GM18520 (cell line): Measurements from ENCODE around the gene SSTR3.

Experiments
- ATAC-seq: cut with Tn5 transposase; IDR thresholded peaks from one replicate; pipeline ENCODE4 v1.9.1; 2021; ENCODE audit not compliant: unreplicated experiment

SSTR3 gene

GRCh38 chr22:37229805-37230672 lies 17.8 kb upstream of the SSTR3 start:
- no peak for ATAC-seq

GRCh38 chr22:37229012-37229804 lies 16.9 kb upstream of the SSTR3 start:
- ATAC-seq = no peak

GRCh38 chr22:37228106-37229011 lies 16.1 kb upstream of the SSTR3 start:
- ATAC-seq = no peak

DNA sequence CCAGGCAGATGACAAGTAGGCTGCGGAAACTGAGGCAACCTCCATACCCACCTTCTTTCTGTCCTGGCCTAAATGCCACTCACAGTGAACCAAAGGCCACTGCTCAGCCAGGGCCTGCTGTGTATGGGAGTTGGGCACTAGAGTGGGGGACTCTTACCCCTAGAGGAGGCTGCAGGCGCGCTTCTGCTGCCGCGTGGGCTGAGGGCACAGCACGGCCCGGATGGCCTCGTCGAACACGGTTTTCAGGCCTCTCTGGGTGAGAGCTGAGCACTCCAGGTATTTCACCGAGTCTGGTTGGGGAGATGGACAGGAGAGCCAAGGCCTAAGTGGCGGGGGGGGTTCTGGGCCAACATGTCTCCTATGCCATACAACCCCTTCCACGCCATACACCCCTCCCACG lies 14.2 kb upstream of the SSTR3 start:
- no peak for ATAC-seq

DNA sequence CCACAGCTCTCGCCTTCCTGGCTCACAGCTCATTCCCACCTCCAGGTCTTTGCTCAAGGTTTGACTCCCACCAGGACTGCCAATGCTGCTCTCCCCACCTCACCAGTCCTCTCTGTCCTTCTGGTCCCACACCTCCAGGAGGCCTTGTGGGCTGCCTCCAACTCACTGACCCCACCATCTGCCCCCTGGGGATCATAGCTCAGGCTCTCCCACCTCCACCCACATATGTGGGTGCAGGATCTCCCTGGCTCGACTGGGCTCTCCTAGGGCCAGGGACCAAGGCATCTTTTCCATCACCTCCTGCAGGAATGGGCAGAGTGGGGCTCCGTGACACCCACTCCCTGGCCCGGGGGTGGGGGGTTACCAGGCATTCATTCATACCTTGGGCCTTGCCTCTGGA lies 13.8 kb upstream of the SSTR3 start:
- no peak for ATAC-seq

- no peak for ATAC-seq
These were observed 13.2 kb upstream of the SSTR3 start for GRCh38 chr22:37225481-37225880.

DNA sequence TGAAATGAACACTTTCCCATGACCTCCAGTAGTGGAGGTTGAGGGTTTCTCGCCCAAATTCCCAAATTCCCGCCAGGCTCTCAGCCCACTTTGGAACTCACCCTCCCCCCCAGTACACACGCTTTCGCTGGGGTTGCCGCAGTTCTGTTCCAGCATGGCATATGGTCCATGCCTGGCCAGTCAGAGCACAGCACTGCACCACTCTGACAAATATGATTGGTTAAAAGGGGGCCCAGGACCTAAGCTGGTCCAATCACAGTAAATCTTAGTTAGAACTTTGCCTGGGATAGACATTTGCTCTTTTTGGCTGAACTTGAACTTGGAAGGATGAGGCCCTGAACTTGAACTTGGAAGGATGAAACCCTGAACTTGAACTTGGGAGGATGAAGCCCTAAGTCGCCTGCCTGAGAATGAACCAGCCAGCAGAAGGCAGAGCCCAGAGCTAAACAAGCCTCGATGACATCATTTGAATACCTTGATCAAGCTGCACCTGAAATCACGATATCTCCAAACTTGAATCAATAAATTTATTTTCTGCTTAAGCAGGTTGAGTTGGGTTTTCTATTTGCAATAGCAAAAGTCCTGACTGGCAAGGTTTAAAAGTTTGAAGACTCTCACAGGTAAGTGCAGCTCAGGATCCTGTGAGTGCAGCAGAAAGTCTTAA lies 12.6 kb upstream of the SSTR3 start:
- ATAC-seq = no peak

DNA sequence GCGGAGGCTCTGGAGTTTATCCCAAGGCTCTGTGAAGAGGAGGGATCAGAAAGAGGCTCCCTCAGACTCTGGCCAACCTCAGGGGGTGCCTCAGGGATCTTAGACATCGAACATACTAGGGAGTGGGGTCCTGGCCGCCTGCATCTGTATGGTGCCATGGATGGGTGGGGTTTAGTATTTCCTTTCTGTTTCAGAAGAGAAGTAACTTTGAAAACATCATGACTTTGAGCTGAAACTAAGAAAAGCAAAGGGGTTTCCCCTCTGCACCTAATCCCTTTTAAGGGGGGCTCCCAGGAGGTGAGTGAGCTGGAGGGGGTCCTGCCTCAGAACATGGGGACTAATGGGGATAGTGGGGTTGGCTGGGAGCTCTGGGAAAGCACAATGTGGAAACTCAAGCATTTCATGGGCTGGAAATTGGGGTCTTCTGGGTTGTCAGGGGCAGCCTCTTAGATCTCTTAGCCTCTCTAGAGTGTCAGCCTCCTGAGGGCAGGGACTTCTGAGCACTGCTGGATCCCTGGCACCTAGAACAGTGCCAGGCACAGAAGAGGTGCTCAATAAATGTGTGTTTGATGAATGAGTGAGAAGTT lies 11.8 kb upstream of the SSTR3 start:
- no peak for ATAC-seq

DNA sequence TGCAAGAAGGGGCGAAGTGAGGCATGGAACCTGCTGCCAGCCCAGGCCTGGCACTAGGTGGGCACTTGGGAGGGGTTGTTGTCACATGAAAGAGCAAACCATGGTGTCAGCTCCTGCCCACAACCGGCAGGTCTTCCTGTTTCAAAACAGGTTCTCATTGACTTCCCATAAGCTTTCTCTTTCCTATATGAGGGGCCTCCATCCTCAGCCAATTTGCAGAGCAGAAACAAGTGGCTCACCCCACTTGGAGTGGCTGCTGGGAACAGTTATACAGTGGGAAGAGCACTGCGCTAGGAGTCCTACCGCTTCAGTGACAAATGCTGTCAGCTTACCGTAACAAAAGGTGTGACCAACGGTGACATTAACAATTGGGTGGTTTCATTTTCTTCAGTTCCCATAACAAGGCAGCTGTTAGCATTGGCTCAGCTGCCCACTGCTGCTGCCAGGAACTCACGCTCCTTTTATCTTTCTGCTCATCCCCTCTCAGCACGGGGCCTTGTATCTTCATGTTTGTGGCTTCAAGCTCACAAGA lies 10.2 kb upstream of the SSTR3 start:
- no peak for ATAC-seq

DNA sequence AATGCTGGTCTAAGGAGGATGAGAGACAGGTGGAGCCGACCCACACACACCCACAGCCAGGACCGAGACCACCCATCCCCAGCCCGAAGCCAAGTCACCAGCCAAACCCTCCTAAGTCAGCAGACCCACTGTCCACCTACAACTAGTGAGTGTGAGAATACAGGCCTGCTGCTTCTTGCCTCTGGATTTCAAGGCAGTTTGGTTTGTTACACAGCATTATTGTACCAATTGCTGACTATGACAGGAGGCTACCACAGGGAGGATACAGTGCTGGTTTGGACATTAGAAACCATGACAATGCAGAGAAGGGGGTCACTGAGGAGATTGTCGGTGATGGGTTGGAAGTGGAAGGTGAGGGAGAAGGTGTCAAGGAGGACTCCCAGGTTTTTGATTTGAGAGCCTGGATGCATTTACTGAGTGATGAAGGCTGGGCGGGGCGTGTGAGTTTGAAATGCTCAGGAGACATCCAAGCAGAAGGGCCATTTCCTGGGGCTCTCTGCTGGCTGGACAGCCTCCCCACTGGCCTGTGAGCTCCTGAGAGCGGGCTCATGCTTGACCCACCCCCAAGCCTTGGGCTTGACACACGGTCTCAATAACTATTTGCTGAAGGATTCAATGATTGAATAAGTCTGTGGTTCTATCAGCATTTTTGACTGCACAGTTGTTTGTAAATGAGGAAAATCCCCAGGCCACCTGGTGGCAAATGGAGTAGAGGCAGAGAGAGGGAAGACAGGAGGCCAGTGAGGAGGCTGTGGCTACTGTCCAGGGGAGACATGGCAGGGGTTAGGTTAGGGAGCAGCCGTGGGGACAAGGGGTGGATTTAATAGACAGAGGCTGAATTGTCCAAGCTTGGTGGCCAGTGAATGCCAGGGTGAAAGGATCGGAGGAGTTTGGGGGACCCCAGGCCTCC lies 9.4 kb upstream of the SSTR3 start:
- no peak for ATAC-seq

- ATAC-seq = no peak
These were observed 8.3 kb upstream of the SSTR3 start for GRCh38 chr22:37220543-37220981.

DNA sequence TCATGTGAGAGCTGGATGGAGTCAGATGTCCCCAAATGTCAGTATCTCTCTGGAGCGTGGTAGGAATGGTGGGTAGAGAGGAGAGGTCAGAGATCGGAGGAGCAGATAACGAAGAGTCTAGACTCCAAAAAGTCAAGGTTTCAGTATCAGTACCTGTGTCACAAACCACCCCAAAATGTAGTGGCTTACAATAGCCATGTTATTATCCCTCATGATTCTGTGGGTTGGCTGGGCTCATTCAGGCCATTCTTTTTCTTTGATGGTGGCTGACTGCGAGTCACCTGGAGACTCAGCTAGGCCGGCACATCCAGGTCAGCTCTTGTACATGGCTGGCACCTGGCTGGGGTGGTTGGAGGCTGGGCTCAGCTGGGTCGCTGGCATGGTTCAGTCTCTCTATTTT lies 7.3 kb upstream of the SSTR3 start:
- ATAC-seq = no peak

GRCh38 chr22:37218771-37219411 lies 6.6 kb upstream of the SSTR3 start:
- peak; percentile 62 for ATAC-seq

- no peak for ATAC-seq
These were observed 6.1 kb upstream of the SSTR3 start for GRCh38 chr22:37218399-37218770.

GRCh38 chr22:37215890-37216289 lies 3.6 kb upstream of the SSTR3 start:
- no peak for ATAC-seq

DNA sequence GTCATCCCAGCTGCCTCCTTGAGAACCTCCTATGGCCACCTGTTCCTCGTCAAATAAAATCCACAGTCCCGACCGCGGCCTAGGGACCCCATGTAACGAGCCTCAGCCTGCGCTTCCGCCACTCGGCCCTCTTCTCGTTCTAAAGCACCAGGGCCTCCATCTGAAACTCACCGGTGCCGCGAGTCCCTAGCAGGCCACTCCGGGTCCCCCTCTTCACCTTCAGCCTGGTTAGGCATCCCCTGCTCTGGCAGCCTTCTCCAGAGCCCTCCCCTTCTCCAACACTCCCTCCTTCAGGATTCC lies 2.4 kb upstream of the SSTR3 start:
- ATAC-seq = no peak

GRCh38 chr22:37213941-37214730 lies 1.9 kb upstream of the SSTR3 start:
- ATAC-seq = no peak
